Endothelial cell of umbilical vein (primary cell): ENCODE data around the gene NPFFR2. TPM values are rescaled to one million over a fixed set of nuclear protein-coding genes. Genes with fewer than 3 reads are reported as not detected.

Experiments used
- BruUV-seq: library from RNA; stranded (reverse); fragments of 400-500 nt; replicated peaks from 2 replicates; lab custom pipeline; 2021; lab: Mats Ljungman, UMichigan
- CTCF ChIA-PET: fragments of 300-600, 350-600 bp; sonication (Branson Sonifier 250); formaldehyde crosslinking; loops from one replicate; lab custom pipeline; 2021; ENCODE audit warnings: antibody characterized with exemption, inconsistent platforms; lab: Charles Lee
- POLR2A ChIA-PET: fragments of 300-600, 350-600 bp; sonication (Branson Sonifier 250); formaldehyde crosslinking; loops from one replicate; lab custom pipeline; 2021; ENCODE audit warnings: antibody characterized with exemption, inconsistent platforms; lab: Charles Lee
- DNase-seq: peaks from one replicate; pipeline ENCODE4 v3.0.0-alpha.2; 2011; ENCODE audit warnings: low read depth, low spot score
- FAIRE-seq: peaks from 2 replicates; lab custom pipeline; 2011; peaks lifted over from hg19 to GRCh38; lab: Jason Lieb, UNC
- H2AFZ ChIP-seq: 2 replicates; pipeline ENCODE4 v1.6.0; 2012; ENCODE audit warnings: low read depth, low read length, control low read depth, inconsistent platforms
- H3K27ac ChIP-seq: 2 replicates; pipeline ENCODE4 v1.5.1; 2011; ENCODE audit warnings: low read depth, mild to moderate bottlenecking, control low read depth, low read length, moderate library complexity; ENCODE audit not compliant: insufficient read depth
- H3K27me3 ChIP-seq, 2 experiments: 2 replicates each; pipeline versions ENCODE4 v1.6.0 to v1.6.1; 2011; ENCODE audit warnings: low read length in 2 of 2, mixed read lengths in 1 of 2; ENCODE audit not compliant: control insufficient read depth in 2 of 2, insufficient read depth in 2 of 2
- H3K36me3 ChIP-seq, 2 experiments: 2 replicates in 1 of 2; 3 replicates in 1 of 2; pipeline ENCODE4 v1.5.1; 2011; ENCODE audit warnings: low read length in 2 of 2, mild to moderate bottlenecking in 1 of 2, moderate library complexity in 1 of 2; ENCODE audit not compliant: control insufficient read depth in 2 of 2, insufficient read depth in 2 of 2; ENCODE audit errors: extremely low read depth in 1 of 2
- H3K4me1 ChIP-seq: 3 replicates; pipeline ENCODE4 v1.5.1; 2011; ENCODE audit warnings: mild to moderate bottlenecking, low read length; ENCODE audit not compliant: control insufficient read depth, insufficient read depth; ENCODE audit errors: extremely low read depth
- H3K4me2 ChIP-seq: 2 replicates; pipeline ENCODE4 v1.6.1; 2011; ENCODE audit warnings: low read length, control low read depth, mixed read lengths; ENCODE audit not compliant: insufficient read depth
- H3K4me3 ChIP-seq, 3 experiments: fragments of 200-600 bp in 1 of 3; sonication (generic), shearing (Covaris generic) in 1 of 3; replicated peaks in 1 of 3; 2 replicates each; pipeline ENCODE4 v1.5.1; 2011 to 2016; ENCODE audit warnings: control low read depth in 3 of 3, low read length in 3 of 3, mild to moderate bottlenecking in 2 of 3, inconsistent platforms in 1 of 3, low read depth in 1 of 3, moderate library complexity in 1 of 3; ENCODE audit not compliant: insufficient read depth in 1 of 3
- H3K79me2 ChIP-seq: 2 replicates; pipeline ENCODE4 v1.6.0; 2012; ENCODE audit warnings: low read length, inconsistent platforms; ENCODE audit not compliant: control insufficient read depth, insufficient read depth
- H3K9ac ChIP-seq: replicated peaks from 2 replicates; pipeline ENCODE3; 2011; ENCODE audit warnings: low read length, control low read depth; ENCODE audit not compliant: insufficient read depth; ENCODE audit errors: extremely low read depth
- H3K9me1 ChIP-seq: replicated peaks from 3 replicates; pipeline ENCODE4 v1.6.0; 2011; ENCODE audit warnings: mild to moderate bottlenecking, low read length; ENCODE audit not compliant: control insufficient read depth, insufficient read depth; ENCODE audit errors: extremely low read depth
- H3K9me3 ChIP-seq: replicated peaks from 2 replicates; pipeline ENCODE4 v1.5.1; 2012; ENCODE audit warnings: low read length, inconsistent platforms; ENCODE audit not compliant: control insufficient read depth, insufficient read depth
- H4K20me1 ChIP-seq: replicated peaks from 2 replicates; pipeline ENCODE3; 2011; ENCODE audit warnings: mild to moderate bottlenecking, low read length; ENCODE audit not compliant: control insufficient read depth, insufficient read depth; ENCODE audit errors: extremely low read depth
- EZH2 ChIP-seq: IDR thresholded peaks from 2 replicates; pipeline ENCODE4 v1.6.1; 2012; ENCODE audit warnings: borderline replicate concordance, low read depth, mild to moderate bottlenecking, moderate library complexity, low read length, inconsistent platforms; ENCODE audit not compliant: severe bottlenecking
- FOS ChIP-seq: IDR thresholded peaks from 2 replicates; pipeline ENCODE4 v1.6.1; 2011; ENCODE audit warnings: mild to moderate bottlenecking, low read length, moderate library complexity, borderline replicate concordance; ENCODE audit not compliant: insufficient read depth
- GATA2 ChIP-seq: IDR thresholded peaks from 2 replicates; pipeline ENCODE4 v1.7.0; 2011; ENCODE audit warnings: low read depth, mild to moderate bottlenecking, moderate library complexity, mixed read lengths, low read length; ENCODE audit not compliant: insufficient read length, insufficient read depth
- JUN ChIP-seq: IDR thresholded peaks from 2 replicates; pipeline ENCODE4 v1.6.1; 2011; ENCODE audit warnings: borderline replicate concordance, low read depth; ENCODE audit not compliant: insufficient read length, insufficient read depth
- MYC ChIP-seq: IDR thresholded peaks from one replicate; pipeline ENCODE4 v1.6.1; 2011; ENCODE audit warnings: mild to moderate bottlenecking, low read depth, low read length
- POLR2A ChIP-seq: IDR thresholded peaks from 2 replicates; pipeline ENCODE4 v1.6.1; 2012; ENCODE audit warnings: low read depth, mild to moderate bottlenecking, control low read depth, low read length
- POLR2AphosphoS5 ChIP-seq: IDR thresholded peaks from 2 replicates; pipeline ENCODE4 v1.6.1; 2012; ENCODE audit warnings: low read depth, mild to moderate bottlenecking, control low read depth, low read length, moderate library complexity; ENCODE audit not compliant: insufficient read depth
- dilution Hi-C: fragments of 300-500 bp; cut with MboI; formaldehyde crosslinking; loops from one replicate; pipeline ENCODE4 v1.15.0; 2019; ENCODE audit warnings: low sequenced_read_pairs; ENCODE audit not compliant: extremely low pct_ligation_motif_present
- intact Hi-C: fragments of 100-400 bp; cut with micrococcal nuclease; formaldehyde crosslinking; loops from one replicate; pipeline ENCODE4 v1.10.0; 2022
- polyA plus RNA-seq, 4 experiments: library from polyadenylated mRNA; depleted of rRNA in 3 of 4; stranded (reverse) in 3 of 4; unstranded in 1 of 4; fragments of >200 nt; gene quantifications; 2 replicates each; pipeline versions ENCODE4 v1.2.1 to v1.2.3, GENCODE V29; 2011 to 2012; ENCODE audit warnings: missing spikeins in 1 of 4
- total RNA-seq: library from RNA; stranded (reverse); gene quantifications from 2 replicates; pipeline ENCODE4 v1.2.3, GENCODE V29; 2021
- TF ChIP-seq, protein P1 (sequence below), 2 donors: IDR thresholded peaks; 1 replicate in 1 of 2; 2 replicates in 1 of 2; pipeline ENCODE4 v1.5.1; 2011; ENCODE audit warnings: low read length in 2 of 2, mild to moderate bottlenecking in 2 of 2, moderate library complexity in 2 of 2, control low read depth in 1 of 2, inconsistent platforms in 1 of 2, low read depth in 1 of 2; ENCODE audit not compliant: insufficient read depth in 1 of 2; ENCODE audit errors: extremely low read depth in 1 of 2
- TF ChIP-seq, protein P2 (sequence below): IDR thresholded peaks from 2 replicates; pipeline ENCODE4 v1.6.1; 2011; ENCODE audit not compliant: insufficient read depth, insufficient read length

The NPFFR2 gene
- total and polyA plus RNA-seq, 2 donors (not counting 3 experiments of a cell fraction or from before 2014, with no cell fraction given): 0.06 TPM; not detected in 1

DNA sequence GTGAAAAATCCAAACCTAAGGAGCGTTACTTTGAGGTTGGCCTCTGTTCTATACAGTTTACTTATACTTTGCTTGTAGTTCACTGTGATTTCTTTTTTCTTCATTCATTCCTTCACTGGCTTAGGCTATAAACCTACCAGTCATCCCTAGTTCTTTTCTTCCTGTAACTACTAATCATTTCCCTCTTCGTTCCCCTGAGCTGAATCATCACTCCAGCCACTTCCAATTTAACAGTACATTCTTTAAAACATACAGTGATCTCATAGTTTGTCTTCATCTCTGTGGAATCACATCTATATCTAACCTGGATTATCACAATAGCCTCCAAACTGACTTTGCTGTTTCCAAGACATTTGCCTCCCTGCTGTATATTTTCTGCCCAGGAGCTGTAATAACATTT lies 25.2 kb upstream of the NPFFR2 start:
- BruUV-seq: no TSS peak

DNA sequence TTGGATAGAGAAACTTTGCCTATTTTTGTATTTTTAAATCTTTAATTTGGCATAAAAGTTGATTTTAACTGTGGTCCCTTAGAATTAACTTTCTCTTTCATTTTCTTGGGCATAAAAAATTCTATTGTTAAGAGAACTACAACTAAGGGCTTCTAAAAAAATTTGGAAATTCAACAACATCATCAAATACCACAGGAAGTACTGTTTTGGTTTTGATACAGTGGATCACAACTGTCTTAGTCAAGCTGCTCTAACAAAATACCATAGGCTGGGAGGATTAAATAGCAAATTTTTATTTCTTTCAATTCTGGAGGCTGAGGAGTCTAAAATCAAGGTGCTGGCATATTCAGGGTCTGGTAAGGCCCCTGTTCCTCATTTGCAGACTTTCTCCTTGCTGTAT lies 19.9 kb upstream of the NPFFR2 start:
- no peak overlapping the region for H3K4me3 ChIP-seq
- TF ChIP-seq GATA2: no peak
- TF ChIP-seq EZH2: no peak
- TF ChIP-seq POLR2A: no peak
- no peak for TF ChIP-seq MYC
- TF ChIP-seq JUN: no peak
- TF ChIP-seq, protein P1, sequence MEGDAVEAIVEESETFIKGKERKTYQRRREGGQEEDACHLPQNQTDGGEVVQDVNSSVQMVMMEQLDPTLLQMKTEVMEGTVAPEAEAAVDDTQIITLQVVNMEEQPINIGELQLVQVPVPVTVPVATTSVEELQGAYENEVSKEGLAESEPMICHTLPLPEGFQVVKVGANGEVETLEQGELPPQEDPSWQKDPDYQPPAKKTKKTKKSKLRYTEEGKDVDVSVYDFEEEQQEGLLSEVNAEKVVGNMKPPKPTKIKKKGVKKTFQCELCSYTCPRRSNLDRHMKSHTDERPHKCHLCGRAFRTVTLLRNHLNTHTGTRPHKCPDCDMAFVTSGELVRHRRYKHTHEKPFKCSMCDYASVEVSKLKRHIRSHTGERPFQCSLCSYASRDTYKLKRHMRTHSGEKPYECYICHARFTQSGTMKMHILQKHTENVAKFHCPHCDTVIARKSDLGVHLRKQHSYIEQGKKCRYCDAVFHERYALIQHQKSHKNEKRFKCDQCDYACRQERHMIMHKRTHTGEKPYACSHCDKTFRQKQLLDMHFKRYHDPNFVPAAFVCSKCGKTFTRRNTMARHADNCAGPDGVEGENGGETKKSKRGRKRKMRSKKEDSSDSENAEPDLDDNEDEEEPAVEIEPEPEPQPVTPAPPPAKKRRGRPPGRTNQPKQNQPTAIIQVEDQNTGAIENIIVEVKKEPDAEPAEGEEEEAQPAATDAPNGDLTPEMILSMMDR (IDR thresholded peaks at IDR 0.05; ENCODE audit: extremely low read depth in 1 of 2, insufficient read depth in 1 of 2, low read depth in 1 of 2, low read length in 2 of 2): no peak
- TF ChIP-seq, protein P2, sequence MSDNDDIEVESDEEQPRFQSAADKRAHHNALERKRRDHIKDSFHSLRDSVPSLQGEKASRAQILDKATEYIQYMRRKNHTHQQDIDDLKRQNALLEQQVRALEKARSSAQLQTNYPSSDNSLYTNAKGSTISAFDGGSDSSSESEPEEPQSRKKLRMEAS: no peak
- no peak for TF ChIP-seq FOS
- no peak for TF ChIP-seq POLR2AphosphoS5
- FAIRE-seq: no peak
- no peak for DNase-seq
- no peaks in the 10 kb centered on the region for H3K9me1 ChIP-seq
- H3K27me3 ChIP-seq: no peaks in the 10 kb centered on the region
- no peak overlapping the region for H3K4me2 ChIP-seq
- no peak overlapping the region for H3K27ac ChIP-seq
- H4K20me1 ChIP-seq: no peaks in the 10 kb centered on the region
- H3K79me2 ChIP-seq: no peaks in the 10 kb centered on the region
- dilution Hi-C loops: no loop called here
- H2AFZ ChIP-seq: no peak overlapping the region
- no peak overlapping the region for H3K9ac ChIP-seq
- H3K9me3 ChIP-seq: no peaks in the 10 kb centered on the region
- peaks cover 3% of the 10 kb centered on the region for H3K4me1 ChIP-seq
- no peaks in the 10 kb centered on the region for H3K36me3 ChIP-seq
- POLR2A ChIA-PET: no interaction called here
- no TSS peak for BruUV-seq
- CTCF ChIA-PET: no interaction called here
- intact Hi-C loops: no loop called here

More for the DNA sequence above, 25.2 kb upstream of the NPFFR2 start:
- Histone ChIP-seq H3K4me1 (peaks cover 12% of the 10 kb centered on the region), H2AFZ (no peak overlapping the region), H4K20me1 (no peaks in the 10 kb centered on the region), H3K9me1 (no peaks in the 10 kb centered on the region), H3K36me3 (no peaks in the 10 kb centered on the region), H3K27ac (peak overlapping the region; percentile 7), H3K9me3 (no peaks in the 10 kb centered on the region), H3K4me3 (no peak overlapping the region), H3K9ac (no peak overlapping the region), H3K79me2 (no peaks in the 10 kb centered on the region), H3K27me3 (no peaks in the 10 kb centered on the region), H3K4me2 (peak overlapping the region; percentile 22)
- DNase-seq: peak; percentile 73
- POLR2A ChIA-PET: no interaction called here
- dilution Hi-C loops: no loop called here
- TF ChIP-seq JUN (peak; percentile 56), POLR2A (no peak), GATA2 (peak; percentile 10), FOS (peak; percentile 81), POLR2AphosphoS5 (no peak), MYC (no peak)
- TF ChIP-seq, protein P2: no peak
- intact Hi-C loops: loop anchor here (2.0 kb wide), 1 partner anchor 62 kb away; no protein-coding TSS in a partner anchor
- peak; percentile 60 for FAIRE-seq
- CTCF ChIA-PET: interaction anchor here (1.3 to 1.5 kb wide), 2 partner anchors 9 to 10 kb away, joined by 3 to 4 read pairs; no protein-coding TSS in a partner anchor
